Measurements from ENCODE around the gene FOXD2. TPM values are rescaled to one million over a fixed set of nuclear protein-coding genes. Genes with fewer than 3 reads are reported as not detected.

Gene FOXD2
- total RNA-seq, 1 donor from 2014 or later: under 0.01 TPM

DNA sequence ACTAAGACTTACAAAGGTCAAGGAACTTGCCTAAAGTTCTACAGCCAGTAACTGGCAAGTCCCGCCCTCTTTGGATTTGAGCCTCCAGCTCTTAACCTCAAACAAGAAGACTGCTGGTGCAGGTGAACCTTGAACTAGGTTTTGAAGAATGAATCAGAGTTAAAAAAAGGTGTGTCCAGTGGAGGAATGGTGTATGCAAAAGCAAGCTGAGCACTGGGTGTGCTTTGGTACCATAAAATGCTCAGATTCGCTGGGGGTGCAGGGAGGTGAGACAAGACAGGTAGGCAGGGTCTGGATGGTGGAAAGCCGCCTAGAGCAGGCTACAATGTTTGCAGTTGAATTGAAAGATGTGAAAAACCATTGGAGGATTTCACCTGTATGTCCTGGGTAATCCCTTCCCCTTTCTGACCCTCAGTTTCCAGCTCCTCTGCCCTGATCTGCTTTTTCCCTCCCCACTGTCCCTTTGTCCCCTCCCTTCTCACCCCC lies 39.8 kb downstream of the FOXD2 start:
- H3K9ac ChIP-seq (ENCODE audit: low read depth in 1 of 3, low read length in 3 of 3): no peak overlapping the region
- H3K4me1 ChIP-seq (ENCODE audit: control insufficient read depth in 3 of 3, insufficient read depth in 3 of 3, low read length in 3 of 3): no peaks in the 10 kb centered on the region
- no peaks in the 10 kb centered on the region for H3K36me3 ChIP-seq (ENCODE audit: control insufficient read depth in 3 of 3, insufficient read depth in 3 of 3, low read length in 3 of 3)
- H3K9me3 ChIP-seq (ENCODE audit: control insufficient read depth in 3 of 3, low read length in 3 of 3): no peaks in the 10 kb centered on the region
- no peak overlapping the region for H3K27ac ChIP-seq (ENCODE audit: low read depth, low read length)
- no peak overlapping the region for H3K4me3 ChIP-seq (ENCODE audit: low read length in 3 of 3)
- H3K27me3 ChIP-seq (ENCODE audit: control insufficient read depth in 3 of 3, insufficient read depth in 3 of 3, low read length in 3 of 3): peaks cover 2 to 10% (median 9%) of the 10 kb centered on the region in 3 donors

DNA sequence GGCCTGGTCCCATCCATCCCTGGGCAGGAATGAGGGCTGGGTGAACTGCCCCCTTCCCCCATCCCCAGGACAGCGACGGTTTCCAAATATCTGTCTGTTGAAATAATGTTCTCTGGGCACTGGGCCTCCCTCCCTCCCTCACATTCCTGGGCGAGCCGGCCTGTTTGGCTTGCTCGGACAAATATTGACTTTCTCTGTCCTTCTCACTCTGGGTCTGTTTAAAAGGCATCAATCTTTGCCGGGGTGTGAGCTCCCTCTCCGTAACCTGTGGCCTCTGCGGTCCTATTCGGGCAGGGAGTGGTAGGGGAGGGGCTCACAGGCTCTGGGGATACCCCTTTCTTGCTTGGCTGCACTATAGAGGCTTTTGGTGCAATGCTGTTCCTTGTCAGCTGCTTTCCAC lies 40.2 kb downstream of the FOXD2 start:
- Histone ChIP-seq H3K4me1 (ENCODE audit: control insufficient read depth in 3 of 3, insufficient read depth in 3 of 3, low read length in 3 of 3) (no peaks in the 10 kb centered on the region), H3K9ac (ENCODE audit: low read depth in 1 of 3, low read length in 3 of 3) (no peak overlapping the region), H3K27me3 (ENCODE audit: control insufficient read depth in 3 of 3, insufficient read depth in 3 of 3, low read length in 3 of 3) (peaks cover 0 to 11% (median 9%) of the 10 kb centered on the region in 3 donors), H3K36me3 (ENCODE audit: control insufficient read depth in 3 of 3, insufficient read depth in 3 of 3, low read length in 3 of 3) (no peaks in the 10 kb centered on the region), H3K27ac (ENCODE audit: low read depth, low read length) (no peak overlapping the region), H3K9me3 (ENCODE audit: control insufficient read depth in 3 of 3, low read length in 3 of 3) (no peaks in the 10 kb centered on the region), H3K4me3 (ENCODE audit: low read length in 3 of 3) (no peak overlapping the region)

DNA sequence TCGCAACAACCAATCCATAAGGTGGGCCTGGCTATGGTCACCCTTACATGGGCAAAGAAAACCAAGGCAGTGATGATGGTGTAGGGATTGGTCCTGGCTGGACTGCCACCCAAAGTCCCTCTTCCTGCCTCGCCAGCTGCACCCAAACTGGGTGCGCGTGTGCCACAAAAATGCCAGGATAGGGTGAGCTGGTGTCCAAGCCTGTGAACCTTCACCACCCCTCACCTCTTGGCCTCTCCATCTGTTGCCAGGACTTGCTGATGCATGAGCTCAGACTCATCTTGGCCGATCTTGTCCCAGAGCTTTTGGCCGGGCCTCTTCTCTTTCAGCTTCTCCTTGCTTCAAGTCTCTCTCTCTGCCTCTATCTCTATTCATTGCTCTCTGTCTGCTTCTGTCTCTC lies 41.8 kb downstream of the FOXD2 start:
- Histone ChIP-seq H3K4me1 (ENCODE audit: control insufficient read depth in 3 of 3, insufficient read depth in 3 of 3, low read length in 3 of 3) (no peaks in the 10 kb centered on the region), H3K36me3 (ENCODE audit: control insufficient read depth in 3 of 3, insufficient read depth in 3 of 3, low read length in 3 of 3) (no peaks in the 10 kb centered on the region), H3K9me3 (ENCODE audit: control insufficient read depth in 3 of 3, low read length in 3 of 3) (no peaks in the 10 kb centered on the region), H3K27ac (ENCODE audit: low read depth, low read length) (no peak overlapping the region), H3K27me3 (ENCODE audit: control insufficient read depth in 3 of 3, insufficient read depth in 3 of 3, low read length in 3 of 3) (peaks cover 0 to 11% (median 9%) of the 10 kb centered on the region in 3 donors), H3K9ac (ENCODE audit: low read depth in 1 of 3, low read length in 3 of 3) (no peak overlapping the region), H3K4me3 (ENCODE audit: low read length in 3 of 3) (no peak overlapping the region)

DNA sequence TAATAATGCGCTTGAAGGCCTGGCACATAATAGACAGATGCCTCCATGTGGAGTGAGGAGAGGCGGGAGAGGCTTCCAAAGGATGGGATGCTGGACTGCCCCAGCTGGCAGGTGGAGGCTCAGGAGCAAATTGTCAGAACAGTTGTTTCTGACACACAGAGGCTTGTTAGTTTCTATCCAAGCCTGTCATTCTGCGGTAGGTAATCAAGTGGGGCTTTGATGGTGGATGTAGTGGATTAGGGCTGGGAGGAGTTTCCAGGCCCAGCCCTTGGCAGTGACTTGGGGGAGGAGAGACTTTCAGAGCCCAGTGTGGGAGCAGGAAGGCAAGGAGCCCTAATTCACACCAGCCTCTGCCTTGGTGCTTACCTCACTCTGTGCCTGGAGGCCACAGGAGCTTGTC lies 44.1 kb downstream of the FOXD2 start:
- H3K4me3 ChIP-seq (ENCODE audit: low read length in 3 of 3): no peak overlapping the region
- no peaks in the 10 kb centered on the region for H3K9me3 ChIP-seq (ENCODE audit: control insufficient read depth in 3 of 3, low read length in 3 of 3)
- no peaks in the 10 kb centered on the region for H3K4me1 ChIP-seq (ENCODE audit: control insufficient read depth in 3 of 3, insufficient read depth in 3 of 3, low read length in 3 of 3)
- H3K27ac ChIP-seq (ENCODE audit: low read depth, low read length): no peak overlapping the region
- peaks cover 0 to 11% (median 9%) of the 10 kb centered on the region in 3 donors for H3K27me3 ChIP-seq (ENCODE audit: control insufficient read depth in 3 of 3, insufficient read depth in 3 of 3, low read length in 3 of 3)
- no peaks in the 10 kb centered on the region for H3K36me3 ChIP-seq (ENCODE audit: control insufficient read depth in 3 of 3, insufficient read depth in 3 of 3, low read length in 3 of 3)
- H3K9ac ChIP-seq (ENCODE audit: low read depth in 1 of 3, low read length in 3 of 3): no peak overlapping the region

DNA sequence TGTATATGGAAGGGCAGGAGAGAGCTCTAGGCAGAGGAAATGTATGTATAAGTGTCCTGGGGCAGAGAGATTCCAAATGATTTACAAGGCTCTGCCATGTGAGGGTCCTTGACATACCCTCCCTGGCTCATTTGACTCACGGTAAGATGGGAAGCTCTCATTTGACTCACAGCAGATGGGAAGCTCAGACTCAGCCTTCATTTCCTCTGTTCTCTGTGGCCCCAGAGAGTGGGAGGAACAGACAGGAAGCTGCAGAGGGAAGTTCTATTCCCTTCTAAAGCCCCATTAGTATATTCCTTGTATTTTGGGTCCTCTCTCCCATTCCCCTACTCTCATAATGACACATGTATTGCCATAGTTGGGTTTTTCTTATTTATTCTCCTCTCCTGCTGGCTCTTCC lies 44.9 kb downstream of the FOXD2 start:
- H3K9ac ChIP-seq (ENCODE audit: low read depth in 1 of 3, low read length in 3 of 3): no peak overlapping the region
- H3K9me3 ChIP-seq (ENCODE audit: control insufficient read depth in 3 of 3, low read length in 3 of 3): no peaks in the 10 kb centered on the region
- H3K4me1 ChIP-seq (ENCODE audit: control insufficient read depth in 3 of 3, insufficient read depth in 3 of 3, low read length in 3 of 3): no peaks in the 10 kb centered on the region
- H3K4me3 ChIP-seq (ENCODE audit: low read length in 3 of 3): no peak overlapping the region
- H3K27ac ChIP-seq (ENCODE audit: low read depth, low read length): no peak overlapping the region
- peaks cover 0 to 14% (median 5%) of the 10 kb centered on the region in 3 donors for H3K27me3 ChIP-seq (ENCODE audit: control insufficient read depth in 3 of 3, insufficient read depth in 3 of 3, low read length in 3 of 3)
- no peaks in the 10 kb centered on the region for H3K36me3 ChIP-seq (ENCODE audit: control insufficient read depth in 3 of 3, insufficient read depth in 3 of 3, low read length in 3 of 3)

DNA sequence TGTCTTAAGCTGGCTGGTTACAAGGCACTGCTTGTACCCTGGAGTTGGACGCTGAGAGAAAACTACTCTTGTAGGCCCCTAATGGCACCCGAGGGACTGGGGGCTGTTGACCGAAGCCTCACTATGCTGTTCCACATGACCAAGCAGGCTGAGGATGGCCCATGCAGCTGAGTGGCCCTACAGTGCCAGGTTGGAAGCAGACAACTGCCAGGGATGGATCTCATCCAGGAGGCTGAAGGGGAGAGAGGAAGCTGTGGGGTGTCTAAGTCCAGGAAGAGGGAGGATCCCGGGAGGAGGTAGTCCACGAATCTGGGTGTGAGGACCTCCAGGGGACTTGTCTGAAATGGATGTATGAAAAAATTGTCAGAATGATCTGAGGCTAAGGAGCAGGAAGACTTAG lies 45.8 kb downstream of the FOXD2 start:
- Histone ChIP-seq H3K4me1 (ENCODE audit: control insufficient read depth in 3 of 3, insufficient read depth in 3 of 3, low read length in 3 of 3) (no peaks in the 10 kb centered on the region), H3K36me3 (ENCODE audit: control insufficient read depth in 3 of 3, insufficient read depth in 3 of 3, low read length in 3 of 3) (no peaks in the 10 kb centered on the region), H3K9ac (ENCODE audit: low read depth in 1 of 3, low read length in 3 of 3) (no peak overlapping the region), H3K9me3 (ENCODE audit: control insufficient read depth in 3 of 3, low read length in 3 of 3) (no peaks in the 10 kb centered on the region), H3K27ac (ENCODE audit: low read depth, low read length) (no peak overlapping the region), H3K4me3 (ENCODE audit: low read length in 3 of 3) (no peak overlapping the region), H3K27me3 (ENCODE audit: control insufficient read depth in 3 of 3, insufficient read depth in 3 of 3, low read length in 3 of 3) (peaks cover 0 to 11% (median 5%) of the 10 kb centered on the region in 3 donors)

DNA sequence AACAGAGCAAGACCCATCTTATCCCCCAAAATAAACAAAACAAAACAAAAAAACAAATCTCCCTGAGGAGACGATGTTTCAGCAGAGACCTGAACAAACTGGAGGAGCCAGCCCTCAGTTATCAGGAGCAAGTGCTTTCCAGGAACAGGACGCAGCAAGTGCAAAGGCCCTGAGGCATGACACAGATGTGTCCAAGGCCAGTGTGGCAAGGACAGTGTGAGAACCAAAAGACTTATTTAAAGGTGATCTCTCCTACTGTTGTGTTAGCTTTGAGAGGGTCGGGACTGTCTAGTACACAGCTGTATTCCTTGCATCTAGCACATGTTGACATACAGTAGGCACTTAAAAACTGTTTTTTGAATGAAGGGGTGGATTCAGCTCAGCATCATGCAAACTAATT lies 48.0 kb downstream of the FOXD2 start:
- Histone ChIP-seq H3K9me3 (ENCODE audit: control insufficient read depth in 3 of 3, low read length in 3 of 3) (no peaks in the 10 kb centered on the region), H3K36me3 (ENCODE audit: control insufficient read depth in 3 of 3, insufficient read depth in 3 of 3, low read length in 3 of 3) (no peaks in the 10 kb centered on the region), H3K4me1 (ENCODE audit: control insufficient read depth in 3 of 3, insufficient read depth in 3 of 3, low read length in 3 of 3) (no peaks in the 10 kb centered on the region), H3K27ac (ENCODE audit: low read depth, low read length) (no peak overlapping the region), H3K27me3 (ENCODE audit: control insufficient read depth in 3 of 3, insufficient read depth in 3 of 3, low read length in 3 of 3) (peaks cover 0 to 11% (median 7%) of the 10 kb centered on the region in 3 donors), H3K4me3 (ENCODE audit: low read length in 3 of 3) (no peak overlapping the region), H3K9ac (ENCODE audit: low read depth in 1 of 3, low read length in 3 of 3) (no peak overlapping the region)

DNA sequence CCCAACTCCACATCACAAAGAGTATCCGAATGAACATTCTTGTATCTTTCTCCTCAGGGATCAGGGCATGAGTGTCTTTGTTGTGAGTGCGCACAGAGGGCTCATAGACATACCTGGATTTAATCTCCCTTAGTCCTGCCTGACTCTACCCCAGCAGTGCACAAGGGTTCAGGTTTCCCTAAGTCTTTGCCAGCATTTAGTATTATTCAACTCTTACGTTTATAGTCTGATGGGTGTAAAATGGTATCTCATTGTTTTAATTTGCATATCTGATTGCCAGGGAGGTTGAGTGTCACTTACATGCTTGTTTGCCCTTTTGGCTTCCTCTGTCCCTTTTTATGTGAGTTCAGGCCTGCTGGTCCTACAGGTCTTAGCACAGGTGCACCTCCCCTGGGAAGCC lies 49.5 kb downstream of the FOXD2 start:
- Histone ChIP-seq H3K4me3 (ENCODE audit: low read length in 3 of 3) (no peak overlapping the region), H3K27ac (ENCODE audit: low read depth, low read length) (no peak overlapping the region), H3K4me1 (ENCODE audit: control insufficient read depth in 3 of 3, insufficient read depth in 3 of 3, low read length in 3 of 3) (no peaks in the 10 kb centered on the region), H3K9me3 (ENCODE audit: control insufficient read depth in 3 of 3, low read length in 3 of 3) (no peaks in the 10 kb centered on the region), H3K36me3 (ENCODE audit: control insufficient read depth in 3 of 3, insufficient read depth in 3 of 3, low read length in 3 of 3) (no peaks in the 10 kb centered on the region), H3K9ac (ENCODE audit: low read depth in 1 of 3, low read length in 3 of 3) (no peak overlapping the region), H3K27me3 (ENCODE audit: control insufficient read depth in 3 of 3, insufficient read depth in 3 of 3, low read length in 3 of 3) (peaks cover 0 to 13% (median 6%) of the 10 kb centered on the region in 3 donors)

DNA sequence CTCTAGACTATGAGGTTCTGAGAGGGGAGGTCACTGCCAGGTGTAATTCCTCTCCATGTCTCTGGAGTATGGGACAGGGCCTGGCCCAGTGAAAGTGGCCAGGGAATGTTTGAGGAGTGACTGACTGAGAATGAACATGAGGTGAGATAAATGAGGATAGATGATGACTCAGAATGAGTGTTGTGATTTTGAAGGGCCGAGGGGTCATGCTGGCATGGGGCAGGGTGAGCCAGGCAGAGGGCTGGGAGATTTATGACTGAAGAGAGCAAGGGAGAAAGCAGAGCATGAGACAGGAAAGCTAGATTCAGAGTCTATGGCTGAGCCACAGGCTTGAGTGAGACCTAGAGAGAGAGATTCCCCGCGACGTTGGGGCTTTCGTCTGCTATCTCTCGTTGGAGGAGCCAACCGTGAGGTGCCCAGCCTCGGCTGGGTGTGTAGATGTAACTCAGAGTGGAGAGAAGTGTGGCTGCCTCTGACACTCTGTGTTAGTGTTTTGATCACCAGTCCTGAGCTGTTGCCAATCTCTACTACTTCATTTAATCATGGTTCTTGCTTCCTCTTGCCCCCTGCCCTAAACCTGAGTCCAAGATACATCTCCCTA lies 50.1 kb downstream of the FOXD2 start:
- Histone ChIP-seq H3K27me3 (ENCODE audit: control insufficient read depth in 3 of 3, insufficient read depth in 3 of 3, low read length in 3 of 3) (peaks cover 0 to 13% (median 3%) of the 10 kb centered on the region in 3 donors), H3K9me3 (ENCODE audit: control insufficient read depth in 3 of 3, low read length in 3 of 3) (no peaks in the 10 kb centered on the region), H3K27ac (ENCODE audit: low read depth, low read length) (no peak overlapping the region), H3K9ac (ENCODE audit: low read depth in 1 of 3, low read length in 3 of 3) (no peak overlapping the region), H3K4me1 (ENCODE audit: control insufficient read depth in 3 of 3, insufficient read depth in 3 of 3, low read length in 3 of 3) (no peaks in the 10 kb centered on the region), H3K4me3 (ENCODE audit: low read length in 3 of 3) (no peak overlapping the region), H3K36me3 (ENCODE audit: control insufficient read depth in 3 of 3, insufficient read depth in 3 of 3, low read length in 3 of 3) (no peaks in the 10 kb centered on the region)

Measured in skeletal muscle tissue (tissue), 4 donors.